GM12878 (cell line): ENCODE data around the gene KIAA0825. TPM values are rescaled to one million over a fixed set of nuclear protein-coding genes. Genes with fewer than 3 reads are reported as not detected.

Experiments used
- ASH2L ChIP-seq: fragments of 300-600, 200-600 bp; sonication (generic); IDR thresholded peaks from 2 replicates; pipeline ENCODE4 v1.6.1; 2017; ENCODE audit warnings: low read depth, mild to moderate bottlenecking, borderline replicate concordance
- CBX5 ChIP-seq: sonication (generic); IDR thresholded peaks from 2 replicates; pipeline ENCODE4 v1.6.1; 2016; ENCODE audit warnings: low read depth, moderate library complexity, mild to moderate bottlenecking, inconsistent platforms
- EGR1 ChIP-seq, 2 experiments: IDR thresholded peaks; 1 replicate in 1 of 2; 2 replicates in 1 of 2; pipeline ENCODE4 v1.6.1; 2011 to 2012; ENCODE audit warnings: low read depth in 2 of 2, low read length in 2 of 2, borderline replicate concordance in 1 of 2, mild to moderate bottlenecking in 1 of 2, moderate library complexity in 1 of 2
- EZH2 ChIP-seq: IDR thresholded peaks from 2 replicates; pipeline ENCODE4 v1.6.1; 2012; ENCODE audit warnings: low read depth, mild to moderate bottlenecking, control low read depth, inconsistent platforms, low read length, borderline replicate concordance; ENCODE audit not compliant: control insufficient read depth
- HCFC1 ChIP-seq: fragments of 150-350 bp; IDR thresholded peaks from 2 replicates; pipeline ENCODE4 v1.6.1; 2014; ENCODE audit warnings: low read length
- HDGF ChIP-seq: fragments of 450-650 bp; IDR thresholded peaks from 2 replicates; pipeline ENCODE4 v1.6.1; 2016; ENCODE audit warnings: antibody characterized with exemption
- IKZF2 ChIP-seq, 2 experiments: fragments of 450-650 bp; IDR thresholded peaks; 2 replicates each; pipeline ENCODE4 v1.6.1; 2017; ENCODE audit warnings: mild to moderate bottlenecking in 2 of 2, moderate library complexity in 2 of 2
- JUNB ChIP-seq: IDR thresholded peaks from 2 replicates; pipeline ENCODE4 v1.6.1; 2016; ENCODE audit warnings: antibody characterized with exemption, mild to moderate bottlenecking
- JUND ChIP-seq: IDR thresholded peaks from 2 replicates; pipeline ENCODE4 v1.6.1; 2012; ENCODE audit warnings: low read depth, mild to moderate bottlenecking, low read length, improper control_type of control experiment, moderate library complexity
- KDM1A ChIP-seq: fragments of 200-600 bp; sonication (generic); IDR thresholded peaks from 2 replicates; pipeline ENCODE4 v1.6.1; 2016; ENCODE audit warnings: borderline replicate concordance
- KLF5 ChIP-seq: fragments of 450-650 bp; IDR thresholded peaks from 2 replicates; pipeline ENCODE4 v1.6.1; 2014; ENCODE audit warnings: mild to moderate bottlenecking; ENCODE audit not compliant: partially characterized antibody
- MXI1 ChIP-seq: fragments of 150-350 bp; IDR thresholded peaks from 2 replicates; pipeline ENCODE4 v1.6.1; 2011; ENCODE audit warnings: low read depth, mild to moderate bottlenecking, inconsistent platforms, low read length, improper control_type of control experiment
- NFIC ChIP-seq: IDR thresholded peaks from 2 replicates; pipeline ENCODE4 v1.6.1; 2012; ENCODE audit warnings: low read depth, mild to moderate bottlenecking, inconsistent platforms, low read length, moderate library complexity
- PAX5 ChIP-seq: IDR thresholded peaks from 2 replicates; pipeline ENCODE4 v1.6.1; 2011; ENCODE audit warnings: low read depth, low read length, borderline replicate concordance
- POLR2A ChIP-seq: IDR thresholded peaks from 2 replicates; pipeline ENCODE4 v1.6.1; 2011; ENCODE audit warnings: low read depth, mild to moderate bottlenecking, low read length
- RB1 ChIP-seq: fragments of 450-650 bp; formaldehyde crosslinking; IDR thresholded peaks from 2 replicates; pipeline ENCODE4 v1.6.1; 2017; ENCODE audit warnings: mild to moderate bottlenecking, borderline replicate concordance
- RUNX3 ChIP-seq: IDR thresholded peaks from 2 replicates; pipeline ENCODE4 v1.6.1; 2012; ENCODE audit warnings: low read length, inconsistent platforms
- STAT1 ChIP-seq: fragments of 450-650 bp; conservative IDR thresholded peaks from 2 replicates; pipeline ENCODE4 v1.6.1; 2014; ENCODE audit warnings: antibody characterized with exemption, mild to moderate bottlenecking
- SUPT20H ChIP-seq: IDR thresholded peaks from 2 replicates; pipeline ENCODE4 v1.6.1; 2011; ENCODE audit warnings: low read depth, mild to moderate bottlenecking, low read length, moderate library complexity, borderline replicate concordance; ENCODE audit not compliant: control insufficient read depth
- TCF3 ChIP-seq: IDR thresholded peaks from 2 replicates; pipeline ENCODE4 v1.6.1; 2012; ENCODE audit warnings: low read depth, mild to moderate bottlenecking, low read length, borderline replicate concordance; ENCODE audit not compliant: insufficient read depth
- ZBED1 ChIP-seq: IDR thresholded peaks from 2 replicates; pipeline ENCODE4 v1.6.1; 2016; ENCODE audit warnings: borderline replicate concordance
- ZNF384 ChIP-seq: IDR thresholded peaks from 2 replicates; pipeline ENCODE4 v1.6.1; 2012; ENCODE audit warnings: low read depth, mild to moderate bottlenecking, low read length, improper control_type of control experiment, borderline replicate concordance
- polyA plus RNA-seq, 11 experiments: library from polyadenylated mRNA; depleted of rRNA in 4 of 11; unstranded in 6 of 11; stranded (reverse) in 5 of 11; fragments of >200 nt; fragmentation: Nextera tagmentation in 4 of 11; fragmentation: Illumina TruSeq in 1 of 11; extraction: Ambion mirVana in 4 of 11; extraction: Trizol in 1 of 11; gene quantifications; 1 replicate in 1 of 11; 2 replicates in 10 of 11; pipeline versions ENCODE4 v1.2.1 to v1.2.3, GENCODE V29; 2011 to 2016; ENCODE audit warnings: inconsistent platforms in 2 of 11, missing spikeins in 2 of 11, low read depth in 1 of 11
- total RNA-seq, 4 experiments: library from RNA; depleted of rRNA in 3 of 4; stranded (reverse); fragments of >200 nt in 3 of 4; fragmentation: Illumina TruSeq in 1 of 4; extraction: Trizol in 1 of 4; gene quantifications; 2 replicates each; pipeline versions ENCODE4 v1.2.1 to v1.2.3, GENCODE V29; 2013 to 2021
- TF ChIP-seq, protein P1 (sequence below): IDR thresholded peaks from 2 replicates; pipeline ENCODE4 v1.6.1; 2011; ENCODE audit warnings: low read depth, low read length, improper control_type of control experiment, borderline replicate concordance
- TF ChIP-seq, protein P2 (sequence below): IDR thresholded peaks from 2 replicates; pipeline ENCODE4 v1.6.1; 2012; ENCODE audit warnings: improper control_type of control experiment, low read depth, low read length; ENCODE audit not compliant: insufficient replicate concordance
- TF ChIP-seq, protein P3 (sequence below): IDR thresholded peaks from 2 replicates; pipeline ENCODE4 v1.6.1; 2012; ENCODE audit warnings: low read length, inconsistent platforms

KIAA0825 gene
- total and polyA plus RNA-seq, 10 of the 15 experiments (the other 5 are each of a cell fraction or from before 2014, with no cell fraction given): 0.55 to 1.9 (median 1.5) TPM

DNA sequence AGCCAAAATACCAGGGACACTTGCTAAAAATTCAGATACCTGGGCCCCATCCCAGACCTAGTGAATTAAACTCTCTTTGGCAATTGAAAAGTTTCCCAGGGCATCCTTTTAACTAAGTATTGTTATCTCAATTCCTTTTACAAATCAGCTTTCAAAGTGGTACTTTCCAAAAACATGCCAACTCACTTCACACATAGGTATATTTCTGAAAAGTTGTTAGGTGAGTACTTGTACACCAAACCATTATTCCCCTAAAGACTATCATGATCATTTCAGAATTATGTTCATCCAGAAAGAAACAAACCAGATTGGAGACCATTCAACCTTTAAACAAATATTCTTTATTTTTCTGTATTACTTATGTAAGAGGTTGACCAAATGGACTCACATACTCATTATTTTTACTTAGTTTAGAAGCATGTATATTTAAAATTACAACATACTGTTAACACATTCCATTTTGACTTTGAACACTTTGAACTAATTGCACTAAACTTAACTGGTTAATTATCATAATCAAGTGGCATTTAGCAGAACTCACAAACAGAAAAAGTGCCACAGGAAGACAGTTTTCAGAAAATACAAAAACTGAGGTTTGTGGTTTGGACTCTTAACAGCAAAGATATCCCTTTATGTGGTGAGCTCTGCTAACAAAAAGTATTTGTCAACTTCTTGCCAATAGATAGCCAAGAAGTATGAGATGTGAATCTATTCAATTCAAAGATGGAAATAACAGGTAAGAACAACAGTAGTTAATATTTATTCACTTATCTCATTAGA lies 40.7 kb downstream of the KIAA0825 start (continued):
- no peak for TF ChIP-seq RB1
- no peak for TF ChIP-seq EZH2
- TF ChIP-seq MXI1: no peak
- no peak for TF ChIP-seq HDGF
- TF ChIP-seq, protein P1, sequence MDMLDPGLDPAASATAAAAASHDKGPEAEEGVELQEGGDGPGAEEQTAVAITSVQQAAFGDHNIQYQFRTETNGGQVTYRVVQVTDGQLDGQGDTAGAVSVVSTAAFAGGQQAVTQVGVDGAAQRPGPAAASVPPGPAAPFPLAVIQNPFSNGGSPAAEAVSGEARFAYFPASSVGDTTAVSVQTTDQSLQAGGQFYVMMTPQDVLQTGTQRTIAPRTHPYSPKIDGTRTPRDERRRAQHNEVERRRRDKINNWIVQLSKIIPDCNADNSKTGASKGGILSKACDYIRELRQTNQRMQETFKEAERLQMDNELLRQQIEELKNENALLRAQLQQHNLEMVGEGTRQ: no peak
- TF ChIP-seq SUPT20H: no peak
- TF ChIP-seq KDM1A: no peak
- TF ChIP-seq HCFC1: no peak
- TF ChIP-seq, protein P2, sequence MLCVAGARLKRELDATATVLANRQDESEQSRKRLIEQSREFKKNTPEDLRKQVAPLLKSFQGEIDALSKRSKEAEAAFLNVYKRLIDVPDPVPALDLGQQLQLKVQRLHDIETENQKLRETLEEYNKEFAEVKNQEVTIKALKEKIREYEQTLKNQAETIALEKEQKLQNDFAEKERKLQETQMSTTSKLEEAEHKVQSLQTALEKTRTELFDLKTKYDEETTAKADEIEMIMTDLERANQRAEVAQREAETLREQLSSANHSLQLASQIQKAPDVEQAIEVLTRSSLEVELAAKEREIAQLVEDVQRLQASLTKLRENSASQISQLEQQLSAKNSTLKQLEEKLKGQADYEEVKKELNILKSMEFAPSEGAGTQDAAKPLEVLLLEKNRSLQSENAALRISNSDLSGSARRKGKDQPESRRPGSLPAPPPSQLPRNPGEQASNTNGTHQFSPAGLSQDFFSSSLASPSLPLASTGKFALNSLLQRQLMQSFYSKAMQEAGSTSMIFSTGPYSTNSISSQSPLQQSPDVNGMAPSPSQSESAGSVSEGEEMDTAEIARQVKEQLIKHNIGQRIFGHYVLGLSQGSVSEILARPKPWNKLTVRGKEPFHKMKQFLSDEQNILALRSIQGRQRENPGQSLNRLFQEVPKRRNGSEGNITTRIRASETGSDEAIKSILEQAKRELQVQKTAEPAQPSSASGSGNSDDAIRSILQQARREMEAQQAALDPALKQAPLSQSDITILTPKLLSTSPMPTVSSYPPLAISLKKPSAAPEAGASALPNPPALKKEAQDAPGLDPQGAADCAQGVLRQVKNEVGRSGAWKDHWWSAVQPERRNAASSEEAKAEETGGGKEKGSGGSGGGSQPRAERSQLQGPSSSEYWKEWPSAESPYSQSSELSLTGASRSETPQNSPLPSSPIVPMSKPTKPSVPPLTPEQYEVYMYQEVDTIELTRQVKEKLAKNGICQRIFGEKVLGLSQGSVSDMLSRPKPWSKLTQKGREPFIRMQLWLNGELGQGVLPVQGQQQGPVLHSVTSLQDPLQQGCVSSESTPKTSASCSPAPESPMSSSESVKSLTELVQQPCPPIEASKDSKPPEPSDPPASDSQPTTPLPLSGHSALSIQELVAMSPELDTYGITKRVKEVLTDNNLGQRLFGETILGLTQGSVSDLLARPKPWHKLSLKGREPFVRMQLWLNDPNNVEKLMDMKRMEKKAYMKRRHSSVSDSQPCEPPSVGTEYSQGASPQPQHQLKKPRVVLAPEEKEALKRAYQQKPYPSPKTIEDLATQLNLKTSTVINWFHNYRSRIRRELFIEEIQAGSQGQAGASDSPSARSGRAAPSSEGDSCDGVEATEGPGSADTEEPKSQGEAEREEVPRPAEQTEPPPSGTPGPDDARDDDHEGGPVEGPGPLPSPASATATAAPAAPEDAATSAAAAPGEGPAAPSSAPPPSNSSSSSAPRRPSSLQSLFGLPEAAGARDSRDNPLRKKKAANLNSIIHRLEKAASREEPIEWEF: no peak
- TF ChIP-seq EGR1 (IDR thresholded peaks at IDR 0.05; ENCODE audit: borderline replicate concordance in 1 of 2, low read depth in 2 of 2, low read length in 2 of 2): no peak
- TF ChIP-seq RUNX3: peak; percentile 97
- TF ChIP-seq, protein P3, sequence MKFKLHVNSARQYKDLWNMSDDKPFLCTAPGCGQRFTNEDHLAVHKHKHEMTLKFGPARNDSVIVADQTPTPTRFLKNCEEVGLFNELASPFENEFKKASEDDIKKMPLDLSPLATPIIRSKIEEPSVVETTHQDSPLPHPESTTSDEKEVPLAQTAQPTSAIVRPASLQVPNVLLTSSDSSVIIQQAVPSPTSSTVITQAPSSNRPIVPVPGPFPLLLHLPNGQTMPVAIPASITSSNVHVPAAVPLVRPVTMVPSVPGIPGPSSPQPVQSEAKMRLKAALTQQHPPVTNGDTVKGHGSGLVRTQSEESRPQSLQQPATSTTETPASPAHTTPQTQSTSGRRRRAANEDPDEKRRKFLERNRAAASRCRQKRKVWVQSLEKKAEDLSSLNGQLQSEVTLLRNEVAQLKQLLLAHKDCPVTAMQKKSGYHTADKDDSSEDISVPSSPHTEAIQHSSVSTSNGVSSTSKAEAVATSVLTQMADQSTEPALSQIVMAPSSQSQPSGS: 0 out of 2 replicates have a peak, but pooled peaks have one; percentile 32
- no peak for TF ChIP-seq JUNB
- no peak for TF ChIP-seq JUND
- no peak for TF ChIP-seq STAT1
- TF ChIP-seq IKZF2 (IDR thresholded peaks at IDR 0.05): peak; percentile 47 to 50; a peak in 3 of 4 replicates
- no peak for TF ChIP-seq CBX5
- no peak for TF ChIP-seq TCF3
- TF ChIP-seq KLF5: no peak
- TF ChIP-seq ZBED1: no peak
- TF ChIP-seq ZNF384: peak; percentile 16; the same call in 1 of the 2 replicates
- no peak for TF ChIP-seq POLR2A
- TF ChIP-seq PAX5: no peak
- TF ChIP-seq NFIC: peak; percentile 63; the same call in 1 of the 2 replicates
- TF ChIP-seq ASH2L: no peak
